BE2C (cell line): ENCODE data around the gene CACNA1G.

Source experiments
- DNase-seq: peaks from one replicate; pipeline ENCODE4 v3.0.0-alpha.2; 2020
- H3K27me3 ChIP-seq: fragments of 250-450 bp; sonication (Bioruptor Pico); 2 replicates; pipeline ENCODE4 v1.5.1; 2020; ENCODE audit warnings: mild to moderate bottlenecking
- H3K36me3 ChIP-seq: fragments of 250-450 bp; sonication (Bioruptor Pico); 2 replicates; pipeline ENCODE4 v1.5.1; 2020; ENCODE audit warnings: mild to moderate bottlenecking
- H3K4me1 ChIP-seq: fragments of 250-450 bp; sonication (Bioruptor Pico); 2 replicates; pipeline ENCODE4 v1.5.1; 2020
- H3K4me3 ChIP-seq: 2 replicates; pipeline ENCODE4 v1.5.1; 2011; ENCODE audit warnings: low read depth, low read length
- H3K9me3 ChIP-seq: fragments of 250-450 bp; sonication (Bioruptor Pico); 2 replicates; pipeline ENCODE4 v1.5.1; 2020
- CTCF ChIP-seq: IDR thresholded peaks from 2 replicates; pipeline ENCODE4 v1.5.1; 2012; ENCODE audit warnings: mild to moderate bottlenecking, low read depth, low read length

Gene CACNA1G

GRCh38 chr17:50664788-50665458 is 104.4 kb downstream of the CACNA1G start:
- no peak for TF ChIP-seq CTCF
- Histone ChIP-seq H3K9me3 (no peaks in the 10 kb centered on the region), H3K4me1 (peaks cover 23% of the 10 kb centered on the region), H3K4me3 (no peak overlapping the region), H3K36me3 (no peaks in the 10 kb centered on the region), H3K27me3 (no peaks in the 10 kb centered on the region)
- DNase-seq = no peak

DNA sequence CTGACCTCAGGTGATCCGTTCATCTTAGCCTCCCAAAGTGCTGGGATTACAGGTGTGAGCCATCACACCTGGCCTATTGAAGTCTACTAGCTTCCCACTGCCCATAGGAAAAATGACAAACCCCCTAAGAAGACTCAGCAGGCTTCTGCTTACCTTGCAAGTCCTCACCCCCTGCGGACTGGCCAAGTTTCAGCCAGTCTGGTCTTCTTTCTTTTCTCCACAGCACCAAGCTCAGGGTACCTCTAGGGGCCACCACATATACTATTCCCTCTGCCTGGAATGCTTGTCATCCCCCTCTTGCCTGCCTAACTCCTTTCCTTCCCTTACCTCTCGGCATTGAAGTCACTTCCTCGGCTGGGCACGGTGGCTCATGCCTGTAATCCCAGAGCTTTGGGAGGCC is 105.3 kb downstream of the CACNA1G start:
- Histone ChIP-seq H3K36me3 (no peaks in the 10 kb centered on the region), H3K4me1 (peaks cover 13% of the 10 kb centered on the region), H3K9me3 (no peaks in the 10 kb centered on the region), H3K27me3 (no peaks in the 10 kb centered on the region), H3K4me3 (no peak overlapping the region)
- no peak for DNase-seq
- TF ChIP-seq CTCF = no peak

DNA sequence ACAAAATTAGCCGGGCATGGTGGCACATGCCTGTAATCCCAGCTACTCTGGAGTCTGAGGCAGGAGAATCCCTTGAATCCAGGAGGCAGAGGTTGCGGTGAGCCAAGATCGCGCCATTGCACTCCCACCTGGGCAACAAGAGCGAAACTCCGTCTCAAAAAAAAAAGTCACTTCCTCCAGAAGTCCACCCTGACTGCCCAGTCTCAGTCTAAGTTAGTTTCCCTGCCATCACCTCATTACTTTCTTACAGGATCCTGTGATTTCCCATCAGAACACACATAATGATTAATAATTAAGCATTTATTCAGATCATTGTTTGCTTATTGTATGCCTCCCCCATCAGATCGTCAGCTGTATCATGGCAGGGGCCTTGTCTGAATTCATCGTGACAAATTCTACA is 105.8 kb downstream of the CACNA1G start:
- H3K4me3 ChIP-seq = no peak overlapping the region
- H3K27me3 ChIP-seq = no peaks in the 10 kb centered on the region
- DNase-seq = no peak
- no peak for TF ChIP-seq CTCF
- H3K36me3 ChIP-seq = no peaks in the 10 kb centered on the region
- H3K9me3 ChIP-seq = no peaks in the 10 kb centered on the region
- peaks cover 9% of the 10 kb centered on the region for H3K4me1 ChIP-seq

GRCh38 chr17:50667259-50668024 is 106.9 kb downstream of the CACNA1G start:
- no peak for DNase-seq
- no peaks in the 10 kb centered on the region for H3K36me3 ChIP-seq
- H3K4me3 ChIP-seq = no peak overlapping the region
- H3K9me3 ChIP-seq = no peaks in the 10 kb centered on the region
- H3K27me3 ChIP-seq = no peaks in the 10 kb centered on the region
- no peaks in the 10 kb centered on the region for H3K4me1 ChIP-seq
- TF ChIP-seq CTCF = no peak

- H3K9me3 ChIP-seq = no peaks in the 10 kb centered on the region
- no peak for DNase-seq
- no peaks in the 10 kb centered on the region for H3K4me1 ChIP-seq
- H3K36me3 ChIP-seq = no peaks in the 10 kb centered on the region
- H3K27me3 ChIP-seq = no peaks in the 10 kb centered on the region
- TF ChIP-seq CTCF = no peak
- H3K4me3 ChIP-seq = no peak overlapping the region
Measured at GRCh38 chr17:50668025-50668837, 107.7 kb downstream of the CACNA1G start.
